ENCODE measurements around the gene DACT2.
"Not testable (repeated sequence)": the region's sequence is repeated elsewhere in the genome, so short reads cannot be mapped to it uniquely, and the experiment has no call there.

DACT2 gene

DNA sequence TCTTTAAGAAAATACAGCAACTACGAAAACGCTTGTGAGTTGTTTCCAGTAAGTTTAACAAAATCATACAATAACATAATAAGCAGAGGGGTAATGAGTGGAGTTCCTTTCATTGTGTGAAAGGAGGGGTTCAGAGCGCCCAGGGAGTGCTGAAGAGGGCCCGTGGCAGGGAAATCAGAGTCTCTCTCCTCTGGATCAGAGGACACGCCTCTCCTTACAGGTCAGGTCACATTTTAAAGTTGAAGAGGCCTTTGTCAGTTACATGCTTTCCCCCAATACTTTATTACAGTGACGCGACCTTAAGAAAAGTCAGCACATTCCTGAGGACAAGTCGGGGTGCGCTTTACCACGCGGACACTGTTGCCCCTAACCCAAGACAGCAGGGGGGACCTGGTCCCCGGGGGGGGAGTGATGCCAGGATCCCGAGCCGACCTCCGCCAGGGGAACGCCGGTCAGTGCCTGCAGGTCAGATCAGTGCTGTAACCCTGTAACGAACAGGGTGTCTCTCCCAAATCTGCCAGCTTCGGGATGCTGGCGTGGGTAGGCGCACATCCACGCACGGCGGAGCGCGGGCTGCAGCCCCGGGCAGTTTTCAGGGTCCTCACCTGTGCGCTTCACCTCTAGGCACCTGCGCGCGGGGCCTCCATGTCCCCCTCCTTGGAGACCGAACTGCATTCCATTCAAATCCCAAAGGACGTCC, 848 bp downstream of the DACT2 start:
- DNase-seq = no peak

- no peak for DNase-seq
Observed at GRCh38 chr6:168318090-168318489, 1.5 kb downstream of the DACT2 start.

DNA sequence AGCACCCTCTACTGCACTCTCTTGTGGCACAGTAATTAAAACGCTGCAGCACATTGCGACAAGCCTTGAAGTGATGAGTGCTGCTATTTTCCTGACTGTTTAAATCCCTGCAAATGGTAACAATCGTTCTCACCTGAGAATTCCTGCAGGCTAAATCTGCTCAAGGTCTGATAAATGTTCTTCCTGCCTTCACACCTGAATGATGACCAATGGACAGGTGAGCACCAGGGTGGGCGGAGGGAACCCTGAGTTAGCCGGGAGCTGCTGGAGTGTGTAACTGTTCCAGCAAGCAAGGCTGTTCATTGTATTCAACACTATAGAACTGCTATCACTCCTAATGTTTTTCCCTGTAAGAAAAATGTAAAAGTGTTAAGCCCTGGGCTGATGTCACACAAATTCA, 4.0 kb downstream of the DACT2 start:
- no peak for DNase-seq

DNA sequence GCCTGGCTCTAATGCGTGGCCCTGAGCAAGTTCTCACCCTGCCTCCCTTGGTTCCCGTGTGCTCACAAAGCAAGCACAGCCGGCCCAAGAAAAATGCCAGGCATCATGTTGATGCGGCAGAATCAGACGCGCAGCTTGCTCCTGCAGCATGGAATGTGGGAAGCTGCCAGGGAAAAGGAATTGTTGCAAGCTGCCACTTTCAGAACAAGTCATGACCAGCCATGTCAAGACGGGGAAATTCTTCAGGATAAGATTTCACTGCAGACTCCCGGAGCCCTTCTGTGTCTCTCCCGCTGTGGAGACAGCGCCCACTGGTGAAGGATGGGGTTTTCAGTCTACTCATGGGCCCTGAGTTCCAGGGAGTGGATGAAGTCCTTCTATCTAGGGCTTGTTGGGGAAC, 4.6 kb downstream of the DACT2 start:
- DNase-seq = peak; percentile 26

- DNase-seq = no peak
Observed at GRCh38 chr6:168314021-168314420, 5.6 kb downstream of the DACT2 start.

DNA sequence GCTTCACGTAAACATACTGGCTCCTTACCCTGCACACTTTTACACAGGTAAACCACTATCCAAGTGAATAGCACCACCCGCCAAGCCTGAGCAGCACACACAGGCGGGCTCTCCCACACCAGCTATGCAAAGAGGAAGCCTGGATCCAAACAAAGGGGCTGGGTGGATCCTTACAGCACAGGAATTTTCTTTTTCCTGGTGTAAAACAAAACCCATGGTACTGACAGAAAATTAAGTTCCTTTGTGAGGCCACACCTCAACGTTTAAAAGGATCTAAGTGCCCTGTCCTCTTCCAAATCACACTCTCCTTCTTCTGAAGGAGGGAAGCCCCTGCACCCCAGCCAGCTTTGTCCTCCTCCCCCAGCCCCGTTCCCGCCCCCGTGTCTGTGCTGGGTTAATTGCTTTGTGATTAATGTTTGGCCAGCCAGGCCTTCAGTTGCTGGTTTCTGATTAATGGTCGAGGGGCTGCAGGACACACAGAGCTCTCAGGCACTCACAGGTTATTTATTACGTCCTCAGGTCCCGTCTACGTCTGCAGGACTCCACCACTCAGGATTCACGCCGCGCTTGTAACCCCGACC, 6.1 kb downstream of the DACT2 start:
- DNase-seq = no peak

DNA sequence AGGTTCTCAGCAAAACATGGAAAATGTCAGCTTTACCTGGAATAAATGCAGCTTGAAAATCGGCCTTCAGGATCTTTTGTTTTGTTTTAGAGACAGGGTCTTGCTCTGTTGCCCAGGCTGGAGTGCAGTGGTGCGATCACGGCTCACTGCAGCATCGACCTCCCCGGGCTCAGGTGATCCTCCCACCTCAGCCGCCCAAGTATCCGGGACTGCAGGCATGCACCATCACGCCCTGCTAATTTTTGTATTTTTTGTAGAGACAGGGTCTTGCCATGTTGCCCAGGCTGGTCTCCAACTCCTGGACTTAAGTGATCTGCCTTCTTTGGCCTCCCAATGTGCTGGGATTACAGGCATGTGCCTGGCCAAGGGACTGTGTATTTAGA, 7.5 kb downstream of the DACT2 start:
- not testable (repeated sequence) for DNase-seq

- DNase-seq = no peak
Observed at GRCh38 chr6:168311410-168312124, 8.0 kb downstream of the DACT2 start.

DNA sequence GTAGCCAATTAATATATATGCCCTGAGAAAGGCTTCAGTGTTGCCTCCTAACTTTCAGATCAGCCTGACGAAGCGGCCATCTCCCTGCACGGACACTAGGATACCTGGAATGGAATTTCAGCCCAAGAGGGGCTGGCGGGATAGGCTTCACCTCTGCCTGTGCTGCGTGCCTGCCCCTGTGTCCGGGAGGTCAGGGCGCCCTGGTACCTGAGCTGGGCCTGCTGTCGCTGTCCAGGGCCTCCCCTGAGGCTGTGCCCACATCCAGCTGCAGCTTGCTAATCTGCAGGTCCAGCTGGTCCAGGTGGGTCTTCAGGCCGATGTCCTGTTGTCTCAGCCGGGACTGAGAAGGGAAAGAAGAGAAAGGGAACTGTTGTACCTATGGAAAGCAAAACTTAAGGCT, 8.6 kb downstream of the DACT2 start:
- DNase-seq = no peak

- no peak for DNase-seq
Observed at GRCh38 chr6:168310403-168310802, 9.2 kb downstream of the DACT2 start.

DNA sequence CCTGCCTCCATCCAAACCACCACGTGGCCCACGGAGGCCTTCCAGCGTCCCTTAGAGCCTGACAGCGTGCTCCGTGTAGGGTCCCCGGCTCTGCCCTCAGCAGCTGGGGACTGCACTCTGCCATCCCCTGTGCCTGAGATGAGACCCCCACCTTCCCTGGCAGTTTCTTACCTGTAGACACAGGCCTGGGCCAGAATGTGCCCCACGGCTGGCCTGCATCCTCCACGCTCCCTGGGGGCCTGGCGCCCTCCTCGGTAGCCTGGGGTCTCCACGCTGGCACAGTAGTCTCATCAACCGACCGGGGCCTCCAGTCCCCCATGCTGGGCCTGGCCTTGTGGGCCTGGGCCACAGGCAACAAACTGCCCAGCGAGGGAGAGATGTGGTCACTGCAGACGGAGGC, 9.6 kb downstream of the DACT2 start:
- DNase-seq = no peak

DNA sequence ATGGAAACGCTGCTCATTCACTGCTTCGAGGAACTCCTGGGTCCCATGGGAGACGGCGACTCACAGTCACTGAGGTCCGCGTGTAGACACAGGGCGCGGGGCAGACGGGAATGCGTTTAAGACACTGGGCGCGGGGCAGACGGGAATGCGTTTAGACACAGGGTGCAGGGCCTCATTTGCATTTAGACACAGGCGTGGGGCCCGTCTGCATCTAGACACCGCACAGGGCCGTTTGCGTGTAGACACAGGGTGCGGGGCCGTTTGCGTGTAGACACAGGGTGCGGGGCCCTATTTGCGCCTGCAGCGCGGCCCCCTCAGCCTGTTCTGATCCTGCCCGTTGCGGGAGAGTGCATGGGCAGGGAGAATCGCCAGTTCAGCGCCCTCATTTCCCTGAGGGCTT, 10.4 kb downstream of the DACT2 start:
- DNase-seq = no peak

GRCh38 chr6:168308390-168309144, 11.0 kb downstream of the DACT2 start:
- DNase-seq = no peak

- no peak for DNase-seq
Observed at GRCh38 chr6:168307695-168308021, 11.9 kb downstream of the DACT2 start.

- no peak for DNase-seq
Observed at GRCh38 chr6:168307015-168307694, 12.4 kb downstream of the DACT2 start.

- no peak for DNase-seq
Observed at GRCh38 chr6:168305863-168306262, 13.7 kb downstream of the DACT2 start.

DNA sequence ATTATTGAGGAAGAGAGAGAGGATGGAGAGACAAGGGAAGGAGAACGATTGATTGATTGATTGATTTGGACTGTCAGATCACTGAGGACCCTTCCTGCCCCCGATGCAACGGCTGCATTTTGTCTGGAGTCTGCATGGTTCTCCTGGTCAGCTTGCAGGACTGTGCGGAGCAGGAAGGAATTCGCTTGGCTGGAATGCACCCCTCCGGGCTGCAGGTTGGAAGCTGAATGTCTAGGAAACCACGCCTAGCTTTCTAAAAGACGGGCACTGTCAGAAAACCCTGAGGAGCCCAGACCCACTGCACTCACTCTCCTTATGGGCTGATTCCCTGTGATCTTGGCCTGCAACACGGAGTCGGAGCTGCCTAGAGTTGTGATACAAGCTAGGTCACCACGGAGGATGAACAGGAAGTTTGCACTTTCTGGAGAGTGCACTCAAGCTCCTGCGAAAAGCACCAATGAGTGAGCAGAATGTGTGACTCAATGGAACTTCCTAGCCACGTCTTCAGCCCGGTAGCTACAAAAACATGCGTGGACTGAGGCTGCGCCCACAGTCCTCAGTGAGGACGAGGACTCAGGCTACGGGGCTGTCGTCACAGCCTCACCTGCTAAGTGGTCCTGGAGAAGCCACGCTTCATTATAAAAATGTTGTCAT, 14.4 kb downstream of the DACT2 start:
- DNase-seq = no peak

GRCh38 chr6:168304752-168305015, 14.9 kb downstream of the DACT2 start:
- no peak for DNase-seq

DNA sequence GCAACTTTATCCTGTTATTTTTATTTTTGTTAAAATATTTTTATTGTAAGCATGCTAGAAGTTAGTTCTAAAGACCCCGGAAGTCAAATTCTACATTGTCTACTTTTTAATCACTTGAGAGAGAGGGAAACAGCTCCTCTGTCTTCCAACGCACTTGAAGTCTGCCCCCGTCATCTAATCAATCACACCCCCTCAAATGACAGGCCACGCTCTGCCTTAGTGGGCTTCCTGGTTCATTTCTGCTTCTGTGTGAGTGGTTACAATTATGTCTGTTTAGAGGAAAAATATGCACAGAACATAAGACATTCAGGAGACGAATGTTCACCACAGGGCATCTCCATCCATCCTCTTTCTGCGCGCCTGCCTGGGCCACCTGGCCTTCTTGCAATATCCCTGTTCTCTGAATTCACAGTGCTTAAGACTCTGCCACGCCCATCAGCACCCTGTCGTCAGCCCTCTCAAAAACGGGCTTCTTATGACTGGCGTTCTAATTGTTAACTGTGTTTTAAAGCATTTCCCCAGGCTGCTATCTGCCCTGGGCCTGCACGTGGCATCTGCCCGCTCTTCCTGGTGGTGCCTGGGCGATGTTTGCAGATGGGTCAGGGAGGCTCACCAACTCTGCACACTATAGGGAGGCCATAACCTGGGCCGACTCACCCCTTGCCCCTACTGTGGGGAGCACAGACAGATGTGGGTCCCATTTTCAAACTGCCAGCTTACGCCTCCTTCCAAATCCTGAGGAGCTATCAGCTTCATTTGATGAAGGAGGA, 15.4 kb downstream of the DACT2 start:
- no peak for DNase-seq

DNA sequence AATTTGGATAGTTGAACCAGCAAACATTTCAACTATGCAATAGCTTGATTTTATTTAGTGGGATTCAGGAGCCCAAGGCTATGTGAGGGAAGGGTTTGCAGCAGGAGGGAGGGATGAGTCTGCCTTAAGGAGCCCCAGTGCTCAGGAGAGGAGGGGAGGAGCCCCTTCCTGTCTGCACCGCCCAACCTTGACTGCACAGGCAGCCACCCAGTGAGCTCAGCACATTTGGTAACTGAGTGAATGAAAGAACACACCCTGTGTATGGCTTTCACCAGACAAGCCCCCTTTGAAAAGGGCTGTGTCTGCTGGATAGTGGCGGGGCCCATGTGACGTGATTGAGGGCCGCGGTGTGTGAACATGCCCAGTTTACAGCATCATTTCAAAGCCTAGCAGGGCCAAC, 17.0 kb downstream of the DACT2 start:
- DNase-seq = no peak

DNA sequence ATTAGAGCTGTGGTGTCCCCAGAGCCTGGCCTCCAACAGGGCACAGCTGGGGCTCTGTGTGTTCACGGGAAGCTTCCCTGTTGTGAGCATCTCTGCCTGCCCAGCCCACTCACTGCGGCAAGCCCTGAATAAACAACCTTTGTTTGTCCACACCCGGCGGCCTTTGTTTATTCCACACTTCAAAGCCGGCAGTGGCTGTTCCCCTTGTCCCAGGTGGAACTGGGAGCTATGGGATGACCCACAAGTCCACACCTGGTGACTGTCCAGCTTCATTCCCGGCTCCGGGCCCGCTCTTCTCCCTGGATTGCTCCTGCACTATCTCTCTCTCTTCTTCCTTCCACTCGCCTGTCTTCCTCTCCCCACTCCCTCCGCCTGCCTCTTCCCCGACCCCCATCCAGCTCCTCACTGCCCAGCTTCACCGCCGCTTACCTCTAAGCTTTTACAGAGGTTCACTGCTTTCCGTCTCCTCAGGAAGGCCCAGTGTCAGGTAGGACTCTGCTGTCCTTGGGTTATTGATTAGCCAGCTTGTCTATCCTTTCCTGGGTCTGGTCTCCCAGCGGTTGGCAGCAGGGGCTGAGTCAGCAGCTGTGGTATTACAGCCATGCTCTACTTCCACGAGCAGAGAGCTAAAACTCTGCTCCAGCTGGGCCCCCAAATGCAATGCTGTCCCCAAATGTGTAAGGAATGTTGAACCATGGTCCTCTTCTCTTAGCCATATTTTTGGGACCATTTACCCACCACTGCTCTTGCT, 17.8 kb downstream of the DACT2 start:
- DNase-seq = no peak

All from NCI-H226 (cell line).